Activated CD4-positive, alpha-beta T cell treated with anti-CD3 and anti-CD28 coated beads, Interleukin-2, amount 50 U/mL, for 1 hour (primary cell): ENCODE data around the gene GINM1.

Experiments
- DNase-seq: peaks from one replicate; pipeline ENCODE4 v3.0.0-alpha.2; 2020

GINM1 gene

GRCh38 chr6:149565527-149566409 lies at the start of gene GINM1:
TSS of gene GINM1 (plus strand) at chr6:149566375. CDS start at chr6:149566415, 40 bp downstream.
- peak; percentile 93 for DNase-seq

GRCh38 chr6:149529650-149530049 lies 36.5 kb upstream of the GINM1 start:
- DNase-seq, result no peak

- no peak for DNase-seq
Measured at GRCh38 chr6:149534742-149535141, 31.4 kb upstream of the GINM1 start.

GRCh38 chr6:149541139-149541538 lies 25.0 kb upstream of the GINM1 start:
- no peak for DNase-seq

- DNase-seq, result no peak
Measured at GRCh38 chr6:149544646-149545257, 21.4 kb upstream of the GINM1 start.

- peak; percentile 68 for DNase-seq
Measured at GRCh38 chr6:149545258-149545753, 20.9 kb upstream of the GINM1 start.

- DNase-seq, result peak; percentile 97
Measured at GRCh38 chr6:149545754-149546471, 20.3 kb upstream of the GINM1 start, which contains the start of gene PPIL4. TSS of gene PPIL4 (minus strand) at chr6:149546043. CDS start at chr6:149546005, 38 bp downstream.

GRCh38 chr6:149551920-149552319 lies 14.3 kb upstream of the GINM1 start:
- DNase-seq, result no peak

- no peak for DNase-seq
Measured at GRCh38 chr6:149558029-149558428, 8.1 kb upstream of the GINM1 start.

GRCh38 chr6:149559389-149559788 lies 6.8 kb upstream of the GINM1 start:
- no peak for DNase-seq

GRCh38 chr6:149560736-149561135 lies 5.4 kb upstream of the GINM1 start:
- DNase-seq, result no peak

GRCh38 chr6:149563203-149563927 lies 2.8 kb upstream of the GINM1 start:
- no peak for DNase-seq

GRCh38 chr6:149563928-149564325 lies 2.2 kb upstream of the GINM1 start:
- DNase-seq, result no peak

- DNase-seq, result peak; percentile 39
Measured at GRCh38 chr6:149566410-149567193, 427 bp downstream of the GINM1 start.

GRCh38 chr6:149567194-149567586 lies 1.0 kb downstream of the GINM1 start:
- DNase-seq, result no peak

- no peak for DNase-seq
Measured at GRCh38 chr6:149567945-149568585, 1.9 kb downstream of the GINM1 start.

GRCh38 chr6:149580880-149581279 lies 14.7 kb downstream of the GINM1 start:
- DNase-seq, result no peak

- DNase-seq, result no peak
Measured at GRCh38 chr6:149581349-149581748, 15.2 kb downstream of the GINM1 start.

GRCh38 chr6:149586149-149586548 lies 20.0 kb downstream of the GINM1 start:
- DNase-seq, result no peak

- DNase-seq, result no peak
Measured at GRCh38 chr6:149592983-149593382, 26.8 kb downstream of the GINM1 start.

GRCh38 chr6:149593408-149593807 lies 27.2 kb downstream of the GINM1 start:
- DNase-seq, result no peak
